A673 (cell line): ENCODE results near the gene RBM5. TPM values are rescaled to one million over a fixed set of nuclear protein-coding genes. Genes with fewer than 3 reads are reported as not detected.

Experiments
- BruUV-seq: library from RNA; stranded (reverse); fragments of 400-500 nt; replicated peaks from 2 replicates; lab custom pipeline; 2021; lab: Mats Ljungman, UMichigan
- CTCF ChIA-PET: fragments of 300-600 bp; sonication (Branson Sonifier 250); formaldehyde crosslinking; loops from one replicate; lab custom pipeline; 2022; ENCODE audit warnings: antibody characterized with exemption; lab: Charles Lee
- POLR2A ChIA-PET: fragments of 300-600 bp; sonication (Branson Sonifier 250); formaldehyde crosslinking; loops from one replicate; lab custom pipeline; 2022; ENCODE audit warnings: antibody characterized with exemption; ENCODE audit not compliant: low non-redundant PET; lab: Charles Lee
- DNase-seq: peaks from one replicate; pipeline ENCODE4 v3.0.0-alpha.2; 2015; ENCODE audit warnings: low spot score
- H3K27ac ChIP-seq: fragments of 200-600 bp; sonication (generic); 2 replicates; pipeline ENCODE4 v1.5.1; 2016; ENCODE audit warnings: mixed run types, low read depth, mild to moderate bottlenecking, mixed read lengths, antibody characterized with exemption, low read length; ENCODE audit not compliant: poor library complexity, severe bottlenecking
- H3K27me3 ChIP-seq: fragments of 200-600 bp; sonication (generic); replicated peaks from 2 replicates; pipeline ENCODE4 v1.6.1; 2017; ENCODE audit warnings: mixed run types, low read depth, mild to moderate bottlenecking, mixed read lengths, antibody characterized with exemption, low read length; ENCODE audit not compliant: insufficient read depth, poor library complexity
- H3K36me3 ChIP-seq: fragments of 200-600 bp; sonication (generic); 2 replicates; pipeline ENCODE4 v1.6.1; 2016; ENCODE audit warnings: mixed run types, mild to moderate bottlenecking, mixed read lengths, antibody characterized with exemption, low read length; ENCODE audit not compliant: insufficient read depth, poor library complexity, severe bottlenecking
- H3K4me1 ChIP-seq: fragments of 200-600 bp; sonication (generic); 2 replicates; pipeline ENCODE4 v1.6.1; 2017; ENCODE audit warnings: mixed run types, mild to moderate bottlenecking, mixed read lengths, antibody characterized with exemption, low read length; ENCODE audit not compliant: insufficient read depth, poor library complexity, severe bottlenecking
- H3K4me3 ChIP-seq: fragments of 200-600 bp; sonication (generic); 2 replicates; pipeline ENCODE4 v1.5.1; 2016; ENCODE audit warnings: low read depth, mixed run types, mild to moderate bottlenecking, mixed read lengths, low read length; ENCODE audit not compliant: poor library complexity, severe bottlenecking
- H3K9me3 ChIP-seq: fragments of 200-600 bp; sonication (generic); 2 replicates; pipeline ENCODE4 v1.6.1; 2016; ENCODE audit warnings: mixed run types, low read depth, mild to moderate bottlenecking, mixed read lengths, antibody characterized with exemption, low read length; ENCODE audit not compliant: poor library complexity, severe bottlenecking
- CTCF ChIP-seq: fragments of 300-800, 200-600 bp; sonication (generic); conservative IDR thresholded peaks from 2 replicates; pipeline ENCODE4 v1.5.1; 2017; ENCODE audit warnings: low read depth, mild to moderate bottlenecking, antibody characterized with exemption, low read length, moderate library complexity, mixed read lengths
- EZH2 ChIP-seq: fragments of 200-600 bp; sonication (generic); IDR thresholded peaks from 2 replicates; pipeline ENCODE4 v1.6.1; 2017; ENCODE audit warnings: borderline replicate concordance, low read depth, mild to moderate bottlenecking, mixed read lengths, antibody characterized with exemption, low read length; ENCODE audit not compliant: poor library complexity, severe bottlenecking
- intact Hi-C: fragments of 100-400 bp; cut with micrococcal nuclease; formaldehyde crosslinking; loops from one replicate; pipeline ENCODE4 v1.10.0; 2022; ENCODE audit not compliant: unreplicated experiment
- total RNA-seq: library from RNA; stranded (reverse); gene quantifications from 2 replicates; pipeline ENCODE4 v1.2.3, GENCODE V29; 2021

RBM5 gene
- total RNA-seq, 1 experiment from 2014 or later: 80.6 TPM

GRCh38 chr3:50147447-50147846 lies 58.7 kb downstream of the RBM5 start:
- intact Hi-C loops: no loop called here

DNA sequence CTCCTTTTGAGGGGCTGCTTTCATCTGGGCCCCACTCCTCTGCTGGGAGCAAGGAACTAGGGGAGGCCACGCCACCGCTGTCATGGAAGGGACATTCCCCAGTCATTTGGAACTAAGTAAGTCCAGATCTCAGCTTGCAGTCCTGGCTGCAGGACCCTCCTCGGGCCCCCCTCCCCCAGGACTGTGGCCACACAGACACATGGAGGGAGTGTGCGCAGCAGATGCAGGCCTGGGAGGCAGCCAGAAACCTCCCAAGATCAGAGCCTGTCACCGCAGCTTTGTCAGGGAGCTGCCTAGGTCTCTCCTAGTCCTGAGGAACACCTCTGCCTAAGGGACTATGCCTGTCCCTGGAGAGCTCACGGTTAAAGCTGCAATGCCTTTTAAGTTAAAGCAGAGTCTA lies 59.1 kb downstream of the RBM5 start:
- CTCF ChIA-PET: interaction anchor here (0.6 kb wide), 1 partner anchor 127 kb away, joined by 8 read pairs; no protein-coding TSS in a partner anchor
- Histone ChIP-seq H3K4me3 (no peak overlapping the region), H3K4me1 (peaks cover 8% of the 10 kb centered on the region), H3K27me3 (no peaks in the 10 kb centered on the region), H3K9me3 (no peaks in the 10 kb centered on the region), H3K27ac (no peak overlapping the region), H3K36me3 (no peaks in the 10 kb centered on the region)
- DNase-seq: no peak
- POLR2A ChIA-PET: no interaction called here
- TF ChIP-seq CTCF: no peak
- no peak for TF ChIP-seq EZH2
- no TSS peak for BruUV-seq
- intact Hi-C loops: no loop called here

More at GRCh38 chr3:50147447-50147846, 58.7 kb downstream of the RBM5 start:
- DNase-seq: no peak
- BruUV-seq: no TSS peak
- ChIA-PET POLR2A (no interaction called here), CTCF (interaction anchor here (0.6 kb wide), 1 partner anchor 128 kb away, joined by 8 read pairs; no protein-coding TSS in a partner anchor)
- no peak for TF ChIP-seq EZH2
- TF ChIP-seq CTCF: no peak
- no peak overlapping the region for H3K27ac ChIP-seq
- H3K36me3 ChIP-seq: no peaks in the 10 kb centered on the region
- H3K4me1 ChIP-seq: peaks cover 8% of the 10 kb centered on the region
- H3K9me3 ChIP-seq: no peaks in the 10 kb centered on the region
- no peaks in the 10 kb centered on the region for H3K27me3 ChIP-seq
- H3K4me3 ChIP-seq: no peak overlapping the region

- TF ChIP-seq EZH2: no peak
- TF ChIP-seq CTCF: no peak
- no peaks in the 10 kb centered on the region for H3K36me3 ChIP-seq
- no TSS peak for BruUV-seq
- H3K9me3 ChIP-seq: no peaks in the 10 kb centered on the region
- H3K27ac ChIP-seq: no peak overlapping the region
- no peak for DNase-seq
- intact Hi-C loops: no loop called here
- CTCF ChIA-PET: no interaction called here
- peaks cover 8% of the 10 kb centered on the region for H3K4me1 ChIP-seq
- H3K4me3 ChIP-seq: no peak overlapping the region
- POLR2A ChIA-PET: no interaction called here
- no peaks in the 10 kb centered on the region for H3K27me3 ChIP-seq
Observed at GRCh38 chr3:50150404-50150750, 61.7 kb downstream of the RBM5 start.
